Lung (tissue), 12 donors: ENCODE data around the gene LYPD3. TPM values are rescaled to one million over a fixed set of nuclear protein-coding genes. Genes with fewer than 3 reads are reported as not detected.
A peak's percentile ranks its signal among the peaks of the same experiment; 100 is the strongest.

Source experiments
- ATAC-seq: fragments of 200-7000 bp; cut with Tn5 transposase; one replicate; pipeline ENCODE4 v1.9.1; 2020; ENCODE audit warnings: moderate number of reproducible peaks; ENCODE audit not compliant: insufficient read depth, low FRiP score
- DNase-seq, 3 donors: peaks; one replicate each; pipeline ENCODE4 v3.0.0-alpha.2; 2013 to 2017
- H3K27ac ChIP-seq, 2 donors: one replicate each; pipeline ENCODE4 v1.5.1; 2013; ENCODE audit warnings: mild to moderate bottlenecking in 2 of 2, moderate library complexity in 2 of 2, control low read depth in 1 of 2, inconsistent platforms in 1 of 2, low read depth in 1 of 2, low read length in 1 of 2
- H3K27me3 ChIP-seq, 3 donors: one replicate each; pipeline ENCODE4 v1.5.1; 2013; ENCODE audit warnings: low read length in 2 of 3; ENCODE audit not compliant: control insufficient read depth in 3 of 3, insufficient read depth in 3 of 3
- H3K36me3 ChIP-seq, 4 donors: one replicate each; pipeline ENCODE4 v1.5.1; 2013; ENCODE audit warnings: low read length in 4 of 4, mild to moderate bottlenecking in 1 of 4, moderate library complexity in 1 of 4; ENCODE audit not compliant: control insufficient read depth in 4 of 4, insufficient read depth in 4 of 4
- H3K4me1 ChIP-seq, 5 donors: one replicate each; pipeline ENCODE4 v1.5.1; 2013; ENCODE audit warnings: low read length in 5 of 5, mild to moderate bottlenecking in 2 of 5, moderate library complexity in 1 of 5; ENCODE audit not compliant: control insufficient read depth in 5 of 5, insufficient read depth in 5 of 5
- H3K4me3 ChIP-seq: one replicate; pipeline ENCODE4 v1.5.1; 2013; ENCODE audit warnings: mild to moderate bottlenecking, control low read depth, moderate library complexity
- H3K9ac ChIP-seq, 2 donors: one replicate each; pipeline ENCODE4 v1.5.1; 2013; ENCODE audit warnings: low read length in 2 of 2, control low read depth in 1 of 2; ENCODE audit not compliant: insufficient read depth in 1 of 2
- H3K9me3 ChIP-seq, 4 donors: one replicate each; pipeline ENCODE4 v1.5.1; 2013; ENCODE audit warnings: low read length in 3 of 4, mild to moderate bottlenecking in 1 of 4, moderate library complexity in 1 of 4; ENCODE audit not compliant: control insufficient read depth in 4 of 4, insufficient read depth in 3 of 4
- CTCF ChIP-seq: IDR thresholded peaks from 2 replicates; pipeline ENCODE4 v1.5.1; 2012; ENCODE audit warnings: mild to moderate bottlenecking; ENCODE audit errors: control extremely low read depth, extremely low read depth
- WGBS, 2 donors: extraction: QIAGEN DNeasy Blood & Tissue Kit; methylation state at CpG; one replicate each; pipeline ENCODE4 v1.1.7; 2013; 5-methylcytosine and 5-hydroxymethylcytosine counted together
- polyA plus RNA-seq, 2 donors: library from polyadenylated mRNA; stranded (reverse); fragments of 200-250 nt; gene quantifications; one replicate each; pipeline ENCODE4 v1.2.1, GENCODE V29; 2013
- total RNA-seq, 2 donors: library from RNA; depleted of rRNA in 1 of 2; stranded (reverse); fragments of >200 nt in 1 of 2; gene quantifications; one replicate each; pipeline ENCODE4 v1.2.1, GENCODE V29; 2014 to 2021
- donor health status: control.
- donor health status: control.
- donor health status: Bipolar disorder and iron deficiency.
- donor health status: healthy.
- donor health status: DM: yes; HTN: yes; CAD: no.

The LYPD3 gene
- total and polyA plus RNA-seq, 4 donors = 0.28 to 1.7 (median 0.95) TPM

GRCh38 chr19:43474986-43475705 lies 9.7 kb upstream of the LYPD3 start:
- Histone ChIP-seq H3K4me3 (peak overlapping the region; percentile 18), H3K4me1 (peaks cover 0 to 5% (median 0%) of the 10 kb centered on the region in 5 donors), H3K27ac (peak overlapping the region; percentile 17 to 87), H3K27me3 (no peaks in the 10 kb centered on the region), H3K9me3 (no peaks in the 10 kb centered on the region), H3K9ac (no peak overlapping the region), H3K36me3 (peaks cover 0 to 4% (median 0%) of the 10 kb centered on the region in 4 donors)
- 4 to 6% methylated on average over 46 of the region's 46 CpGs for WGBS, 2 donors
- ATAC-seq (peak; percentile 95), DNase-seq (peak; percentile 92 to 94 (median 93))
- no peak for TF ChIP-seq CTCF

GRCh38 chr19:43474487-43474886 lies 9.1 kb upstream of the LYPD3 start:
- no peaks in the 10 kb centered on the region for H3K9me3 ChIP-seq
- no peak overlapping the region for H3K27ac ChIP-seq
- WGBS, 2 donors = 75 to 77% methylated on average over 4 of the region's 4 CpGs
- TF ChIP-seq CTCF = no peak
- H3K9ac ChIP-seq = no peak overlapping the region
- DNase-seq = no peak
- H3K36me3 ChIP-seq = peaks cover 0 to 4% (median 0%) of the 10 kb centered on the region in 4 donors
- no peak for ATAC-seq
- no peak overlapping the region for H3K4me3 ChIP-seq
- no peaks in the 10 kb centered on the region for H3K27me3 ChIP-seq
- H3K4me1 ChIP-seq = peaks cover 0 to 6% (median 0%) of the 10 kb centered on the region in 5 donors

GRCh38 chr19:43471091-43471490 lies 5.7 kb upstream of the LYPD3 start:
- Histone ChIP-seq H3K4me3 (no peak overlapping the region), H3K27ac (no peak overlapping the region), H3K9me3 (no peaks in the 10 kb centered on the region), H3K27me3 (peaks cover 0 to 1% (median under 1%) of the 10 kb centered on the region in 3 donors), H3K4me1 (peaks cover 0 to 8% (median 0%) of the 10 kb centered on the region in 5 donors), H3K36me3 (peaks cover 0 to 4% (median 0%) of the 10 kb centered on the region in 4 donors), H3K9ac (no peak overlapping the region)
- WGBS, 2 donors = 82 to 86% methylated on average over 5 of the region's 5 CpGs
- no peak for TF ChIP-seq CTCF
- ATAC-seq (no peak), DNase-seq (peak in 2 of 3 donors; percentile 18 to 27)
